Activated CD8-positive, alpha-beta memory T cell treated with anti-CD3 and anti-CD28 coated beads, Interleukin-2, amount 50 U/mL, for 1 hour (primary cell): ENCODE results near the gene GHRHR.

Source experiments
- DNase-seq: peaks from one replicate; pipeline ENCODE4 v3.0.0-alpha.2; 2020; ENCODE audit errors: extremely low read depth

The GHRHR gene

DNA sequence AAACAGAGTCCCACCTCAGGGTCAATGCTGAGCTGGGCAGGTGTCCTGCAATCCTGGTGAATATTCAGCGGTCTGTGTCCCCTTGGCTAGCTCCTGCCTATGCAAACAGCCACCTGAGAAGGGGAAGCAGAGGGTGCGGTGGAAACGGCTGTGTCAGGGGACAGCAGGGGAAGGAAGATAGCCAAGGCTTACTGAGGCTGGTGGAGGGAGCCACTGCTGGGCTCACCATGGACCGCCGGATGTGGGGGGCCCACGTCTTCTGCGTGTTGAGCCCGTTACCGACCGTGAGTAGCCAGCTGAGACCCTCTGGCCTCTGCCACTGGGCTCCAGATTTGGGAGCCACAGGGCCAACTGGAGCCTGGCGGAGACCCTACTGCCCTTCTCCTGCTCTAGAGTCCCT is at the start of gene GHRHR:
TSS of gene GHRHR (plus strand) at position 112 of the 400 bp plus-strand sequence. CDS start at position 228, 116 bp downstream.
- no peak for DNase-seq

DNA sequence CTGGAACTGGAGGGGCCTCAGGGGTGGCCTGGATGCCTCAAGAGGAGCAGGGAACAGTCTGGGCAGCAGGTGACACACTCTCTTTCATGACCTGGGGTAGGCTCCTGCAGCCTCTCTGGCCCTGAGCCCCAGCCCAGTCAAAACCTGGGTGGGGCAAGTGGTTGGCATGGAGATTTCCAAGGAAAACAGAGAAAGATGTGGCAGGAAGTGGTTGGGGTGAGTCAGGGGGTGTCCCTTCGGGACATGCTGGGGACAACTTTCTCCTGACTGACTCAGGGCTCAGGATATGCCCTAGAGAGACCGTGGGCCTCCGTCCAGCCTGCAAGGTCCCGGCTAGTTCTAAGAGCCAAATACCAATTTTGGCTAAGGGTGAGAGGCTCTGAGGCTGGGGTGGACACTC is 49.2 kb upstream of the GHRHR start:
- no peak for DNase-seq

DNA sequence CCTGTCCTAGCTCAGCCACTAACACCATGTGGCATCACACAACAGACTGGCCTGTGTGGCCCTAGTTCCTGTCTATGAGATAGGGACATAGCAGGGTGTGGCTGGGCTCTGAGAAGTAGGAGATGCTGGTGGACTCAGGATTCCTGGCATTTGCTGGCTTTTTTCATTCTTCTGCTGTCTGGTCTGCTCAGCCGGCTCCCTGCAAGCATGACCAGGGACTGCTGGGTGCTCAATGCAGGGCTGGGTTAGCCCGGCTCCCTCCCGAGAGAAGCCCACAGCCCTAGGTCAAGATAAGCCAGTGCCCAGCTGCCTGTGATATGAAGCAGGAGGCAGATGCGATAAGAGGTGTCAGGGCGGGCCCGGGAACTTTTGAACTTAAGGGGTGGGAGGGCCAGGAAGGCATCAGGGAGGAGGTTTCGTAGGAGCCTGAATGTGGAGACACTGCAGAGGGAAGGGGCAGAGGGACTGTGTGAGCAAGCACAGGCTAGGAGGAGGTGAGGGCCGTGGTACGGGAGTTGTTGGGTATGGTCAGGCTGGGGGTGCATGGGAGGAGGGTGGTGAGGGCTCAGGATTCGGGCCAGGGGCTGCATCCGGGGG is 48.6 kb upstream of the GHRHR start:
- DNase-seq: no peak

DNA sequence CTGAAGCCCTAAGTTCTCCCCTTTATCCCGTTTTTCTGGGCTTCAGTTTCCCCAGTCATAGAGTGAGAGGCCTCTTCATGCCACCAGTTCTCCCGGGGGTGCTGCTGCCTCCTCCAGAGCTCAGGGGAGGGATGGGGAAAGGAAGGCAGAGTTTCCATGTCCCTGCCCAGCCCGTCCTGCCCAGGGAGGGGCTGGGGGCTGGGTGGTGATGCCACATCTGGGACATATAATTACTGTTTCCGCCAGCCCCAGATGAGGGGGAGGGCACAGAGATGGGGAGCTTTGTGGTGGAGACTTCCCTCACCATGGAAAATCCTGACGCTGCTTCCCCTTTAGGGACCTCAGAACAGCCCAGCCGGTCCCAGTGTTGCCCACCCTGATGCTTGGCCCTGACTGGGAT is 48.0 kb upstream of the GHRHR start:
- no peak for DNase-seq

DNA sequence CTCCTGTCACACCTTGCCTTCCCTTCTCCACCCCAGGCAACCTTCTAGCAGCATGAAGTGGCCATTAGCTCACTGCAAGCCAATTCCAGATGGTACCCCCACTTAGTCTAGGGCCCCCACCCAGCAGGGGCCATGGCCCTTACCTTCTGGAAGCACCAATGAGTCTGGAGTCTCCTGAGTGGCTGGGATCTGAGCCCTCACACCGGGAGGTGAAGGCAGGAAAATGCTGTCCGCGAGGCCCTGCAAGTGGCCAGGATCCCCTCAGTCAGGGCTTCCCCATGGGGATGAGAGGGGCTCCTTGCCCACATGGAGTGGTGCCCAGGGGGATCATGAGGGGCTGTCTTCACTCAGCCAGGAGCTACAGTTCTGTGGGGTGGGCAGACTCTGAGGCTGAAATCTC is 47.5 kb upstream of the GHRHR start:
- no peak for DNase-seq

DNA sequence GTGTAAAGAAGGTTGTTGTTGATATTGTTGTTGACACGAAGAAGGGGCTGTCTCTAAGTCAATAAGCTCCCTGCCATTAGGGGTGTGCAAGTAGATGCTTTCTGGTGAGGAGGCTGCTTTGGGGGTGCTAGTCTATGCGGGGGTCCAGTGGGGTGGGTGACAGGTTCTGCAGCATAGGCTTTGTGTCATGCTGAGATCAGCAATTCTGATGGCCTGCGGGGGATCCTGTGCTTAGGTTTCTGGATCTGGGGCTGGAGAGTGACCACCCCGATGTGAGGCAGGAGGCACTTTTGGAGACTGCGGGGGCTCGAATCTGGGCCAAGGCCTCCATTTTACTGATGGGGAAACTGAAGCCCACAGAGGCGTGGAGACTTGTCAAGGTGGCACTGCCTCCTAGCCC is 47.0 kb upstream of the GHRHR start:
- DNase-seq: no peak

DNA sequence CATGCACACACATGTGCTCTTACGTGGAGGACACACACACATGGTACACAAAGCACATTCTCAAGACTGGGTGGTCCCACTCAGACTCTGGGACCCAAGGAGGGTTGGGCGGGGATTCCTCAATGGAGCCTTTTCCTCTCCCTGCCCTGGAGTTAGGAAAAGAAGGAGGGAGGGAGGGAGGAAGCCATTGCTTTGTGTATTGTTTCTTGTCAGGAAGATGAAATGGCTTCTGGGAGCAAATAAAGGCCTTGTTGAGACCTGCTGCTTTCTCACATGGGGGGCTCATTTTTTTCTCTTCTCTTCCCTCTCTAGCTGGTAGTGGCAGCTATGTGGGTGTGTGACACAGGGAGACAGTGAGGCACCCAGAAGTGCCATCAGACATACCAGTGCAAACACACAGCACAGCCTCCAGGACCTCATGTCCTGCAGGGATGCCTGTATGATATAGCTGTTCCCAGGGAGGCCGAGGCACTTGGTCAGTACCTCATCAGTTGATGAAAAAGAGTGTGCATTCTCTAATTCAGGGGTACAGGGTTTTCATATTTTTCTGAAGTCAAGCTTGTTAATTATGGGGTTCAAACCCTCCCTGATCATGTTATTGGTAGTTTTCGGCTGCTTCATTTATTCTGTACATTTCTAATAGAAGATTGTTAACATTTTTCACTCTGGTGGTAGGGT is 46.4 kb upstream of the GHRHR start:
- DNase-seq: no peak

DNA sequence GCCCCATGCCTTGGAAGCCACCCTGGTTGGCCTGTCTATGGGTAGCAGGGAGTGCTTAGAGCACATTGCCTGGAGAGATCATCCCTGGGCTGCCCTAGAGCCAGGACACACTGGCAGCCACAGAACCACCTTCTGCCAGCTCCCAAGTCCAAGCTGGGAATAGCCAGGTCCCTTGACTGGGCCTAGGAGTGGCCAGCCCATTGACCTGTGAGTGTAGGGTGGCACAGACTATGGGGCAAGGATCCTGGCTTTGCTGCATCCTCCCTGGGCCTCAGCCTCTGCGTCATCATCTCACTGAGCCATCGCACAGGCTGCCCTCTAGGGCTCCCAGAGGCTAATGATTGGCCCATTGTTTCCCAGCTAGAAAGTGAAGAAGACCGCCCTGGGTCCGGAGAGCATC is 45.1 kb upstream of the GHRHR start:
- DNase-seq: no peak

DNA sequence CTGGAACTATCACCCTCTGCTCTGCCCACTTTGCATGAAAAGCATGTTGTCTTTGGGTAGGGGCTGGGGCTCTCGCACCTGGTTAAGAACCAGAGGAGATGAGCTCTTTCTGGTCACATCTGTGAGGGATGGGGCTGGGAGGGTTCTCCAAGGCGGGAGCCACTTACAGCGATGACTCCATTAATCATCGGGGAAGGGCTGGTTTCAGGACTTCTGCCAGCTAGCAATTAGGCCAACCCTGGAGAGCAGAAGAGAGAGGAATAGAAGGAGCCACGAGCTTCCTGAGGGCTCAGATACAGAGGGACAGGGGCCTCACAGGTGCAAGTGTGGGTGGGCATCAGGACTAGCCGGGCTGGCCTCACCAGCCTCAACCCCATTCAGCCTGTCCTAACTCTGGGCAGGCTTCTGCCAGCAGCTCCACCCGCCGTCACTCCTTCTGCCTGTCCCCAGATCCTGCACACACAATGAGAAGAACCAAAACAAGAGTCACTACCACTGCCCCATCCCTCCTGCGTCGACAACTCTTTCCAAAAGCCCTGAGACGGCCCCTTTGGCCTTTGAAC is 43.7 kb upstream of the GHRHR start:
- no peak for DNase-seq

DNA sequence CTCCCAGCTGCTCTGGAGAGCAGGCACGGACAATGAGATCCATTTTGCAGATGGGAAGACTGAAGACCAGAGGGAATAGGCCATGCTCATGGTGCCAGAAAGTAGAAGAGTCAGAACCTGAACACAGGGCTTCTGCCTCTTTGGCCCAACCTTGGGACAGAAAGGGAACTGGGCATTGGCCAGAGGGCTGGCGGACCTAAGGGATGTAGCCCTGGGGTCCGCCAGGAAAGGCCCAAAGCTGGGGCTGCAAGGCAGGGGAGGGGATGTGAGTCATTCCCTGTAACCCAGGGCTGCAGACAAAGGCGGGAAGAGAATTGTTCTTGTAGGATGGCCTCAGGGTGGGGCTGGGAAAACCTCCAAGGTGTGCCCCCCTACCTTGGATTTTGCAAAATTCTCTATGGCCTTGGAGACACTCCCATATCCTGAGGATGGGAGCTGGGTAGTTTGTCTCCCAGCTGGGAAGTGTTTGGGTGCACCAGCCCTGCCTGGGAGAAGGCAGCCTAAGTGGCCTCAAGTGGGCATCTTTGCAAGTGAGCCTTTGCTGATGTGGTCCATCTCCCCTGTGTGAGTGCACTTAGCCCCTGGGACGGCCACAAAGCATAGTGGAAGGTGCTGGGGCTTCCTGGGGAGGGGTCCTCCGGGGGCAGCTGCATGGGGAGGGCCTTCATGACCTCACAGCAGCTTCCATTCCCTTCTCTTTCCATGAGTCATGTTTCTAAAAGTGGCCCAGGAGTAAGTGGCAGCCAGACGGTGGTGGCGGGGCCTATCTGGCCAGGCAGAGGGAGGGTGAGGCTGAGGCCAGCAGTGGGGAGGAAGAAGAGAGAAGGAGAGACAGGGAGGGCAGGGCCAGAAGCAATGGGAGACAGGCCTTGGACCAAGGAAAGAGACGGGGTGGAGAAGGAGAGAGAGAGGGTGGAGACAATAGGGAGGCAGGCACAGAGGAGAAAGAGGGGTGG is 42.9 kb upstream of the GHRHR start:
- DNase-seq: no peak

DNA sequence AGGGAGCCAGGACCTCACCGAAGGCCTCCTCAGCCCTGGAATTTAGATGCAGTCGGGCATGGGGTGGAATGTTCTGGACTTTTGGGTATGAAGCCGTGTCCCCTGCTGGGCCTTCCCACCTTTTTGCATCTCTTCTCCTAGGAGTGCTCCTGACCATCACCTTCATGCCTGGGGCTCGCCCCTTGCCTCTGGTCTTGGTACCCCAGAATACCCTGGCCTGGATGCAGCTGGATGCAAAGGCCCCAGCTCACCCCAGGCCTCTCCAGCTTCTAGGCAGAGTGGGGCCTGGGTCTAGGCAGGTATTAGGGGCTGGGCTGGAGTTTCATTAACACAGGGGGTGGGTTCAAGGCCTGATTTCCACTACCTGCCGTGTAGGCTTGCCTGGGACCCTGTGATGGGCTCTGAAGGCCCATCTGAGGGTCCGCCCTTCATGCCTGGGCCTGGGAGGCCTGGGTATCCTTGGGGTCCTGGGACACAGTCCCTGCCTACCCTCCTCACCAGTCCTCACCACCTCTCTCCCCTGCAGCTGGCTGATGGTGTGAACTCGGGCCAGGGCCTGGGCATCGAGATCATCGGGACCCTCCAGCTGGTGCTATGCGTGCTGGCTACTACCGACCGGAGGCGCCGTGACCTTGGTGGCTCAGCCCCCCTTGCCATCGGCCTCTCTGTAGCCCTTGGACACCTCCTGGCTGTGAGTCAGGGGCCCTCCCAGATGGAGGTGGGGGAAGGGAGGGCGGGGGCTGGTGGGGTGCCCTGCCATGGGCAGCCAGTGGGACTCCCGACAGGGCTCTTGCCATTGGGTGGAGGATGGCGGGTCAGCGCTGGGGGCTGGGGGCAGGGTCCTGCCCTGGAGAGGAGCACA is 42.0 kb upstream of the GHRHR start:
- DNase-seq: no peak

DNA sequence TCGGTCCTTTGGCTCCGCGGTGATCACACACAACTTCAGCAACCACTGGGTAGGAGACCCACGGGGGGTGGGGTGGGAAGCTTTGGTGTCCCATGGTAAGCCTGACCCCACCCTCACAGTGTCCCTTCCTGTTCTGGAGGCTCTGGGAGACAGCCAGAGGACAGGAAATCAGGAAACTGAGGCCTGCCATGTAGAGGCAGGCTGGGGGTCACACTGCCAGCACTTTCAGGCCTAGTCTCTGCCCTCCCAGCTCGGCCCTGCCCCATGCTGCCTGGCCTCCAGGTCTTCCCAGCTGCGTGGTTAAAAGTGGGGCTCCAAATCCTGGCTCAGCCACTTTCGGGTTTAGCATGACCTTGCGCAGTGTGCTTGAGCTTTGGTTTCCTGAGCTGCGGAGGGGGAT is 41.2 kb upstream of the GHRHR start:
- DNase-seq: no peak

DNA sequence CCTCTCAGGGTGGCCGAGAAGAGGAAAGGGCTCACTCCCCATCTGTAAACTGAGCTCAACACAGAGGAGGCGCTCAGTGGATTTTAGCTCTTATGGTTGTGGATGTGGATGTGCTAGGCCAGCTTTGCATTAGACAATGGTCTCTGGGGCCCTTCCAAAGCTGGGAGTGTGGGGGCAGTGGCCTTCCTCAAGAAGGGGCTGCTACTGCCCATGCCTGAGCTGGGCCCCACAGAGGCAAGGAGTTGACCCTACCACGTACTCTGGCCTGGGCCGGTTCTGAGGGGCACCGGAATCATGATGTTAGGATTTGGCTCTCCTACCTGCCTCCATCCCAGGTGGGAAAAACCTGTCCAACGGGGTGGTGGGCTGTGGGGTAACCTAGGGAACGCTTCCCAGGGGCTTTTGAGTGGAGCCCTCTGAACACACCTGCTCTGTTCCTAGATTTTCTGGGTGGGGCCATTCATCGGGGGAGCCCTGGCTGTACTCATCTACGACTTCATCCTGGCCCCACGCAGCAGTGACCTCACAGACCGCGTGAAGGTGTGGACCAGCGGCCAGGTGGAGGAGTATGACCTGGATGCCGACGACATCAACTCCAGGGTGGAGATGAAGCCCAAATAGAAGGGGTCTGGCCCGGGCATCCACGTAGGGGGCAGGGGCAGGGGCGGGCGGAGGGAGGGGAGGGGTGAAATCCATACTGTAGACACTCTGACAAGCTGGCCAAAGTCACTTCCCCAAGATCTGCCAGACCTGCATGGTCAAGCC is 40.6 kb upstream of the GHRHR start:
- DNase-seq: no peak

DNA sequence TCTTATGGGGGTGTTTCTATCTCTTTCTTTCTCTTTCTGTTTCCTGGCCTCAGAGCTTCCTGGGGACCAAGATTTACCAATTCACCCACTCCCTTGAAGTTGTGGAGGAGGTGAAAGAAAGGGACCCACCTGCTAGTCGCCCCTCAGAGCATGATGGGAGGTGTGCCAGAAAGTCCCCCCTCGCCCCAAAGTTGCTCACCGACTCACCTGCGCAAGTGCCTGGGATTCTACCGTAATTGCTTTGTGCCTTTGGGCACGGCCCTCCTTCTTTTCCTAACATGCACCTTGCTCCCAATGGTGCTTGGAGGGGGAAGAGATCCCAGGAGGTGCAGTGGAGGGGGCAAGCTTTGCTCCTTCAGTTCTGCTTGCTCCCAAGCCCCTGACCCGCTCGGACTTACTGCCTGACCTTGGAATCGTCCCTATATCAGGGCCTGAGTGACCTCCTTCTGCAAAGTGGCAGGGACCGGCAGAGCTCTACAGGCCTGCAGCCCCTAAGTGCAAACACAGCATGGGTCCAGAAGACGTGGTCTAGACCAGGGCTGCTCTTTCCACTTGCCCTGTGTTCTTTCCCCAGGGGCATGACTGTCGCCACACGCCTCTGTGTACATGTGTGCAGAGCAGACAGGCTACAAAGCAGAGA is 39.9 kb upstream of the GHRHR start:
- DNase-seq: no peak

DNA sequence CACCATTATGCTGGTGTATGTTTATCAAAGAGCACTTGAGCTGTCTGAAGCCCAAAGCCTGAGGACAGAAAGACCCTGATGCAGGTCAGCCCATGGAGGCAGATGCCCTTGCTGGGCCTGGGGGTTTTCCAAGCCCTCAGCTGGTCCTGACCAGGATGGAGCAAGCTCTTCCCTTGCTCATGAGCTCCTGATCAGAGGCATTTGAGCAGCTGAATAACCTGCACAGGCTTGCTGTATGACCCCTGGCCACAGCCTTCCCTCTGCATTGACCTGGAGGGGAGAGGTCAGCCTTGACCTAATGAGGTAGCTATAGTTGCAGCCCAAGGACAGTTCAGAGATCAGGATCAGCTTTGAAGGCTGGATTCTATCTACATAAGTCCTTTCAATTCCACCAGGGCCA is 39.1 kb upstream of the GHRHR start:
- no peak for DNase-seq

DNA sequence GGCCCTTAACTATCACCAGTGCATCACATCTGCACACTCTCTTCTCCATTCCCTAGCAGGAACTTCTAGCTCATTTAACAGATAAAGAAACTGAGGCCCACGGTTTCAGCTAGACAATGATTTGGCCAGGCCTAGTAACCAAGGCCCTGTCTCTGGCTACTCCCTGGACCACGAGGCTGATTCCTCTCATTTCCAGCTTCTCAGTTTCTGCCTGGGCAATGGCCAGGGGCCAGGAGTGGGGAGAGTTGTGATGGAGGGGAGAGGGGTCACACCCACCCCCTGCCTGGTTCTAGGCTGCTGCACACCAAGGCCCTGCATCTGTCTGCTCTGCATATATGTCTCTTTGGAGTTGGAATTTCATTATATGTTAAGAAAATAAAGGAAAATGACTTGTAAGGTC is 38.6 kb upstream of the GHRHR start:
- DNase-seq: no peak

DNA sequence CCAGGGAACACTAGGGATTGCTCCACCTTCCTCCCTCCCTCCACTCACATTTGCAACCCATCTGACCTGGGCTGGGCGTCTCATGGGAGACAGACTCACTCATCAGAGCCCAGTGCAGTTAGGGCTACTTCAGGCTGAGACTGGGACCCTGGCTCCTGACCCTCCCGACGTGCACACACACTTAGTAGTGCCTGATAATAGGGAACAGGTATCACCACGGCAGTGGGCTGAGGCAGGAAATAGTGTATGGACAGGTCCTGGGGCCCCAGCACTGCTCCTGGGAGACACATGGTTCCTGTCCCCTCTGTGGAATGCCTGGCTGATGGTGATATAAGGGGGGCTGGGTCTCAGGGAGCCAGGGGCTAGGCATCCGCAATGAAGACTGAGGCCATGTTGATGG is 37.8 kb upstream of the GHRHR start:
- no peak for DNase-seq

DNA sequence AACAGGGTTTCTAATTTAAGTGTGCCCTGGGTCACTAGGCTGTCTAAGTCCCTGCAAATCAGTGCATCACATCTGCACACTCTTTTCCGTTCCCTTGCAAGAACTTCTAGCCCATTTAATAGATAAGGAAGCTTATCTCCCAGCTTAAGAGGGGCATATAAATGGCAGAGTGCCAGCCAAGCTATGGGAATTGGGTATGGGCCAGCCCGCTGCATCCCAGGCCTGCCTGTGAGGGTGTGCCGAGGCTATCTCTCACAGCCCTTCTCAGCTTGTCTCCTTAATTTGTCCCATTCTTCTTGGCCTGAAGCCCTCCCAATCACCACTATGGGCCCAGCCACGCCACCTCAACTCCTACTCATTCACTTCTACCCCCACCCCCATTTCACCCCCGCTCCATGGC is 37.4 kb upstream of the GHRHR start:
- DNase-seq: no peak

DNA sequence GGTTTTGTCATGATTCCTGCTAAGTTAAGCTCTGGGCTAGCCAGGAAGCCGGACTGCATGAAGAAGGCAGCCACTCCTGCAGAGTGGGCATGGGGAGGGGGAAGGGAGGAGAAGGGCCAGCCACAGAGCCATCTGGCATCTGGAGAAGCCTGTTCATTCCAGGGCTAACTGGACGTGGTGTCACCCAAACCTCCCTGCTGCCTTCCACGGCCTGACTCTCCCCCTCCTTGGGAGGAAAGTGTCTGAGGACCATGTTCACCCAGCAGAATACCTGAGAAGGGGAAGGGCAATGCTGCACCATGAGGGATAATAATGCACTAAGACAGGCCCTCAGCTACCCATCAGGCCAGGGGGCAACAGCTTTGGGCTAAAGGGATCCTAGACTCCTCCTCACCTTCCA is 36.7 kb upstream of the GHRHR start:
- no peak for DNase-seq

DNA sequence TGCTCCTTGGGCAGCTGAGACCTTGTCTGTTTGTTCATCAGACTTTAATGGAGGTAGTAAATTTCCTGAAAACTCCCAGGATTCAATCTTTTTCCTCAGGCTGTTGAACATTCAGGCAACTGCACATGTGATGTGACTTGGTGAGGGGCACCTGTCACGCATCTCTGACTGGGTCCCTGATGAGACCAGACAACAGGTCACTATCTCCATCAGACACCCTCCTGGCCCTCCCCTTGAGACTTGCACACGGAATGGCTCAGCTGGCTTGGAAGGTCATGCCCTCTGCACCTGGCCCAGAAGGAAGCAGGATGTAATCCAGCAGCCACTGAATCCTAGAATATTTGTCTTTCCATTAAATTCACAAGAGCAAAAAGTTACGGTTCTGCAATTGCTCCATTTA is 36.2 kb upstream of the GHRHR start:
- no peak for DNase-seq
